ENCODE measurements around the gene C16orf92.

The C16orf92 gene

GRCh38 chr16:29983420-29984136, 39.4 kb upstream of the C16orf92 start:
- no peak for TF ChIP-seq POLR2A (IDR thresholded peaks at IDR 0.05; ENCODE audit: low read depth, low read length)
- no peak for FAIRE-seq
- no peak for DNase-seq (ENCODE audit: insufficient read length)

GRCh38 chr16:29984137-29984763, 38.7 kb upstream of the C16orf92 start:
- no peak for TF ChIP-seq TAF1 (IDR thresholded peaks at IDR 0.05; ENCODE audit: borderline replicate concordance, low read depth, low read length)
- TF ChIP-seq POLR2A (IDR thresholded peaks at IDR 0.05; ENCODE audit: low read depth, low read length), result no peak
- no peak for TF ChIP-seq POLR2AphosphoS5 (IDR thresholded peaks at IDR 0.05; ENCODE audit: low read depth, low read length)
- FAIRE-seq, result no peak
- DNase-seq (ENCODE audit: insufficient read length), result no peak

- DNase-seq (ENCODE audit: insufficient read length) (no peak), FAIRE-seq (no peak)
- TF ChIP-seq TAF1 (IDR thresholded peaks at IDR 0.05; ENCODE audit: borderline replicate concordance, low read depth, low read length) (no peak), POLR2A (IDR thresholded peaks at IDR 0.05; ENCODE audit: low read depth, low read length) (no peak), POLR2AphosphoS5 (IDR thresholded peaks at IDR 0.05; ENCODE audit: low read depth, low read length) (no peak)
Observed at GRCh38 chr16:29984764-29985147, 38.2 kb upstream of the C16orf92 start.

GRCh38 chr16:29985271-29985811, 37.7 kb upstream of the C16orf92 start:
- TF ChIP-seq POLR2A (IDR thresholded peaks at IDR 0.05; ENCODE audit: low read depth, low read length) (no peak), POLR2AphosphoS5 (IDR thresholded peaks at IDR 0.05; ENCODE audit: low read depth, low read length) (no peak), TAF1 (IDR thresholded peaks at IDR 0.05; ENCODE audit: borderline replicate concordance, low read depth, low read length) (no peak)
- DNase-seq (ENCODE audit: insufficient read length) (no peak), FAIRE-seq (no peak)

- TF ChIP-seq POLR2A (IDR thresholded peaks at IDR 0.05; ENCODE audit: low read depth, low read length), result no peak
- TF ChIP-seq POLR2AphosphoS5 (IDR thresholded peaks at IDR 0.05; ENCODE audit: low read depth, low read length), result no peak
- TF ChIP-seq TAF1 (IDR thresholded peaks at IDR 0.05; ENCODE audit: borderline replicate concordance, low read depth, low read length), result no peak
- no peak for DNase-seq (ENCODE audit: insufficient read length)
- FAIRE-seq, result no peak
Observed at GRCh38 chr16:29986231-29986630, 36.8 kb upstream of the C16orf92 start.

- FAIRE-seq (no peak), DNase-seq (ENCODE audit: insufficient read length) (no peak)
- no peak for TF ChIP-seq TAF1 (IDR thresholded peaks at IDR 0.05; ENCODE audit: borderline replicate concordance, low read depth, low read length)
- TF ChIP-seq POLR2A (IDR thresholded peaks at IDR 0.05; ENCODE audit: low read depth, low read length), result no peak
- TF ChIP-seq POLR2AphosphoS5 (IDR thresholded peaks at IDR 0.05; ENCODE audit: low read depth, low read length), result no peak
Observed at GRCh38 chr16:29986931-29987330, 36.1 kb upstream of the C16orf92 start.

GRCh38 chr16:29987371-29988085, 35.5 kb upstream of the C16orf92 start:
- FAIRE-seq (no peak), DNase-seq (ENCODE audit: insufficient read length) (no peak)
- no peak for TF ChIP-seq POLR2AphosphoS5 (IDR thresholded peaks at IDR 0.05; ENCODE audit: low read depth, low read length)
- no peak for TF ChIP-seq TAF1 (IDR thresholded peaks at IDR 0.05; ENCODE audit: borderline replicate concordance, low read depth, low read length)
- no peak for TF ChIP-seq POLR2A (IDR thresholded peaks at IDR 0.05; ENCODE audit: low read depth, low read length)

- FAIRE-seq (no peak), DNase-seq (ENCODE audit: insufficient read length) (no peak)
- TF ChIP-seq POLR2AphosphoS5 (IDR thresholded peaks at IDR 0.05; ENCODE audit: low read depth, low read length) (no peak), TAF1 (IDR thresholded peaks at IDR 0.05; ENCODE audit: borderline replicate concordance, low read depth, low read length) (no peak), POLR2A (IDR thresholded peaks at IDR 0.05; ENCODE audit: low read depth, low read length) (no peak)
Observed at GRCh38 chr16:29988346-29989075, 34.5 kb upstream of the C16orf92 start.

GRCh38 chr16:29989111-29989858, 33.7 kb upstream of the C16orf92 start:
- no peak for TF ChIP-seq TAF1 (IDR thresholded peaks at IDR 0.05; ENCODE audit: borderline replicate concordance, low read depth, low read length)
- no peak for TF ChIP-seq POLR2AphosphoS5 (IDR thresholded peaks at IDR 0.05; ENCODE audit: low read depth, low read length)
- no peak for TF ChIP-seq POLR2A (IDR thresholded peaks at IDR 0.05; ENCODE audit: low read depth, low read length)

GRCh38 chr16:29990034-29990433, 33.0 kb upstream of the C16orf92 start:
- FAIRE-seq (no peak), DNase-seq (ENCODE audit: insufficient read length) (no peak)
- no peak for TF ChIP-seq POLR2A (IDR thresholded peaks at IDR 0.05; ENCODE audit: low read depth, low read length)
- no peak for TF ChIP-seq POLR2AphosphoS5 (IDR thresholded peaks at IDR 0.05; ENCODE audit: low read depth, low read length)
- TF ChIP-seq TAF1 (IDR thresholded peaks at IDR 0.05; ENCODE audit: borderline replicate concordance, low read depth, low read length), result no peak

More at GRCh38 chr16:29989111-29989858, 33.7 kb upstream of the C16orf92 start:
- FAIRE-seq (no peak), DNase-seq (ENCODE audit: insufficient read length) (no peak)

All from GM12892 (cell line).